Natural killer cell (primary cell): ENCODE data around the gene ARAP3. TPM values are rescaled to one million over a fixed set of nuclear protein-coding genes. Genes with fewer than 3 reads are reported as not detected.

Experiments used
- ATAC-seq, 3 donors: fragments of 150-1000 bp in 2 of 3; fragments of 200-7000 bp in 1 of 3; cut with Tn5 transposase; 1 replicate in 1 of 3; 2 replicates in 2 of 3; pipeline ENCODE4 v1.10.0; 2021; ENCODE audit warnings: mild to moderate bottlenecking in 2 of 3, moderate library complexity in 2 of 3
- DNase-seq, 2 donors: peaks; one replicate each; pipeline versions ENCODE4 v3.0.0 to v3.0.0-alpha.2; 2013 to 2021; ENCODE audit warnings: mixed read lengths in 1 of 2
- H3K27ac ChIP-seq: one replicate; pipeline ENCODE4 v1.5.1; 2013; ENCODE audit warnings: mild to moderate bottlenecking, low read length
- H3K27me3 ChIP-seq: one replicate; pipeline ENCODE4 v1.6.1; 2013; ENCODE audit warnings: low read length; ENCODE audit not compliant: control insufficient read depth, insufficient read depth
- H3K36me3 ChIP-seq: one replicate; pipeline ENCODE4 v1.6.1; 2013; ENCODE audit warnings: low read length; ENCODE audit not compliant: control insufficient read depth, insufficient read depth
- H3K4me1 ChIP-seq: one replicate; pipeline ENCODE4 v1.6.1; 2013; ENCODE audit warnings: low read length; ENCODE audit not compliant: control insufficient read depth, insufficient read depth
- H3K4me3 ChIP-seq: one replicate; pipeline ENCODE4 v1.5.1; 2013; ENCODE audit warnings: low read length
- H3K9me3 ChIP-seq: one replicate; pipeline ENCODE4 v1.6.1; 2013; ENCODE audit warnings: low read length; ENCODE audit not compliant: control insufficient read depth, insufficient read depth
- H3K27ac Mint-ChIP-seq, 2 donors: one replicate each; pipeline ENCODE4 v1.8.0; 2022; ENCODE audit warnings: mild to moderate bottlenecking in 2 of 2, mixed read lengths in 2 of 2, moderate library complexity in 1 of 2
- H3K27me3 Mint-ChIP-seq, 2 donors: one replicate each; pipeline ENCODE4 v1.8.0; 2022; ENCODE audit warnings: low read depth in 2 of 2, mixed read lengths in 2 of 2
- H3K36me3 Mint-ChIP-seq: one replicate; pipeline ENCODE4 v1.8.0; 2022; ENCODE audit warnings: mixed read lengths
- H3K4me1 Mint-ChIP-seq, 2 donors: one replicate each; pipeline ENCODE4 v1.8.0; 2022; ENCODE audit warnings: mixed read lengths in 2 of 2
- H3K4me3 Mint-ChIP-seq: one replicate; pipeline ENCODE4 v1.8.0; 2022; ENCODE audit warnings: mild to moderate bottlenecking, moderate library complexity, mixed read lengths
- H3K9me3 Mint-ChIP-seq, 2 donors: one replicate each; pipeline ENCODE4 v1.8.0; 2022; ENCODE audit warnings: mixed read lengths in 2 of 2
- CTCF ChIP-seq: fragments of 200-600 bp; IDR thresholded peaks from one replicate; pipeline ENCODE4 v1.8.0; 2022; ENCODE audit warnings: antibody characterized with exemption
- WGBS: methylation state at CpG from one replicate; pipeline ENCODE4 v1.1.7; 2013; ENCODE audit warnings: missing lambda C conversion rate; ENCODE audit not compliant: insufficient coverage; 5-methylcytosine and 5-hydroxymethylcytosine counted together
- intact Hi-C: fragments of 100-400 bp; cut with micrococcal nuclease; formaldehyde crosslinking; loops from one replicate; pipeline ENCODE4 v1.14.2; 2022
- total RNA-seq, 4 donors: library from RNA; stranded (reverse); fragments of 120-200 nt in 1 of 4; gene quantifications; one replicate each; pipeline versions ENCODE4 v1.2.3 to v1.2.4, GENCODE V29; 2013 to 2022

ARAP3 gene
- total RNA-seq, 3 donors from 2014 or later (not counting 1 experiment from before 2014, with no cell fraction given), result 13.9 to 25.2 (median 19.6) TPM

GRCh38 chr5:141715346-141715905, 33.4 kb upstream of the ARAP3 start:
- Histone ChIP-seq H3K27me3 (peaks cover under 1% of the 10 kb centered on the region), H3K36me3 (no peaks in the 10 kb centered on the region), H3K4me1 (no peaks in the 10 kb centered on the region), H3K27ac (no peak overlapping the region), H3K4me3 (no peak overlapping the region), H3K9me3 (no peaks in the 10 kb centered on the region)
- Mint-ChIP-seq H3K27ac (no peak overlapping the region), H3K4me3 (no peak overlapping the region), H3K36me3 (no peaks in the 10 kb centered on the region), H3K9me3 (no peaks in the 10 kb centered on the region), H3K27me3 (peaks cover 23 to 33% of the 10 kb centered on the region in 2 donors), H3K4me1 (no peaks in the 10 kb centered on the region)
- no peak for TF ChIP-seq CTCF
- intact Hi-C loops, result no loop called here
- 82% methylated on average over 14 of the region's 14 CpGs for WGBS
- DNase-seq, result no peak
- ATAC-seq, result no peak

- Histone ChIP-seq H3K4me1 (no peaks in the 10 kb centered on the region), H3K4me3 (no peak overlapping the region), H3K36me3 (no peaks in the 10 kb centered on the region), H3K9me3 (no peaks in the 10 kb centered on the region), H3K27ac (no peak overlapping the region), H3K27me3 (peaks cover 2% of the 10 kb centered on the region)
- no peak overlapping the region for H3K4me3 Mint-ChIP-seq
- intact Hi-C loops, result no loop called here
- no peaks in the 10 kb centered on the region for H3K36me3 Mint-ChIP-seq
- H3K27me3 Mint-ChIP-seq, result peaks cover 20 to 33% of the 10 kb centered on the region in 2 donors
- no peak for TF ChIP-seq CTCF
- no peak overlapping the region for H3K27ac Mint-ChIP-seq
- ATAC-seq (no peak), DNase-seq (no peak)
- no peaks in the 10 kb centered on the region for H3K9me3 Mint-ChIP-seq
- 56% methylated on average over 1 of the region's 1 CpG for WGBS
- no peaks in the 10 kb centered on the region for H3K4me1 Mint-ChIP-seq
These were observed 32.7 kb upstream of the ARAP3 start for GRCh38 chr5:141714542-141715310.

- WGBS, result 85% methylated on average over 7 of the region's 7 CpGs
- TF ChIP-seq CTCF, result no peak
- H3K36me3 Mint-ChIP-seq, result no peaks in the 10 kb centered on the region
- H3K4me1 Mint-ChIP-seq, result no peaks in the 10 kb centered on the region
- peaks cover 21 to 25% of the 10 kb centered on the region in 2 donors for H3K27me3 Mint-ChIP-seq
- Histone ChIP-seq H3K27me3 (peaks cover 2% of the 10 kb centered on the region), H3K36me3 (no peaks in the 10 kb centered on the region), H3K9me3 (no peaks in the 10 kb centered on the region), H3K4me1 (no peaks in the 10 kb centered on the region), H3K4me3 (no peak overlapping the region), H3K27ac (no peak overlapping the region)
- H3K4me3 Mint-ChIP-seq, result no peak overlapping the region
- intact Hi-C loops, result no loop called here
- H3K9me3 Mint-ChIP-seq, result no peaks in the 10 kb centered on the region
- no peak for DNase-seq
- ATAC-seq, result no peak
- no peak overlapping the region for H3K27ac Mint-ChIP-seq
These were observed 31.7 kb upstream of the ARAP3 start for GRCh38 chr5:141713616-141714309.
